Heart right ventricle (tissue), 16 donors: ENCODE results near the gene OR2M3. TPM values are rescaled to one million over a fixed set of nuclear protein-coding genes. Genes with fewer than 3 reads are reported as not detected.

Experiments
- ATAC-seq, 8 donors: fragments of 200-7000 bp; cut with Tn5 transposase; one replicate each; pipeline ENCODE4 v1.9.1; 2020; ENCODE audit warnings: mild to moderate bottlenecking in 8 of 8, moderate library complexity in 8 of 8, moderate number of reproducible peaks in 1 of 8
- DNase-seq, 2 donors: peaks; one replicate each; pipeline ENCODE4 v3.0.0-alpha.2; 2020
- H3K27ac ChIP-seq, 10 donors: fragments of 200-600 bp; sonication (generic) in 2 of 10; one replicate each; pipeline versions ENCODE4 v1.5.0 to v1.8.0; 2020 to 2022; ENCODE audit warnings: mild to moderate bottlenecking in 3 of 10
- H3K27me3 ChIP-seq, 7 donors: fragments of 200-600 bp; one replicate each; pipeline ENCODE4 v1.8.0; 2021 to 2022; ENCODE audit warnings: mild to moderate bottlenecking in 2 of 7
- H3K36me3 ChIP-seq, 9 donors: fragments of 200-600 bp; sonication (generic) in 1 of 9; one replicate each; pipeline versions ENCODE4 v1.5.0 to v1.8.0; 2020 to 2022; ENCODE audit warnings: mild to moderate bottlenecking in 2 of 9
- H3K4me1 ChIP-seq, 9 donors: fragments of 200-600 bp; sonication (generic) in 1 of 9; one replicate each; pipeline versions ENCODE4 v1.5.0 to v1.8.0; 2020 to 2022; ENCODE audit warnings: mild to moderate bottlenecking in 4 of 9
- H3K4me3 ChIP-seq, 10 donors: fragments of 200-600 bp; sonication (generic) in 2 of 10; one replicate each; pipeline versions ENCODE4 v1.5.0 to v1.8.0; 2020 to 2022; ENCODE audit warnings: mild to moderate bottlenecking in 7 of 10, moderate library complexity in 2 of 10
- H3K9me3 ChIP-seq, 11 donors: fragments of 200-600 bp in 10 of 11; sonication (generic) in 2 of 11; one replicate each; pipeline versions ENCODE4 v1.5.0 to v1.8.0; 2013 to 2022; ENCODE audit warnings: mild to moderate bottlenecking in 2 of 11, control low read depth in 1 of 11, moderate library complexity in 1 of 11
- WGBS, 2 donors: extraction: QIAGEN DNeasy Blood & Tissue Kit; methylation state at CpG; one replicate each; pipeline ENCODE4 v1.1.7; 2013; ENCODE audit warnings: inconsistent platforms in 1 of 2; 5-methylcytosine and 5-hydroxymethylcytosine counted together
- intact Hi-C, 10 donors: fragments of 100-400 bp; cut with DNase I; formaldehyde crosslinking; loops; one replicate each; pipeline versions ENCODE4 v1.11.1 to v1.14.2; 2022
- polyA plus RNA-seq, 2 donors: library from polyadenylated mRNA; stranded (reverse); fragments of 200-250 nt; gene quantifications; one replicate each; pipeline ENCODE4 v1.2.3, GENCODE V29; 2013
- total RNA-seq, 10 donors: library from RNA; stranded (reverse); fragmentation: NEBNext Ultra II Directional in 3 of 10; extraction: Animal tissue kit (Norgen Biotek cat#: 25700) in 3 of 10; gene quantifications; one replicate each; pipeline versions ENCODE4 v1.2.1 to v1.2.4, GENCODE V29; 2021 to 2023
- TF ChIP-seq, protein P1 (sequence below), 9 donors: fragments of 200-600 bp; sonication (generic) in 2 of 9; IDR thresholded peaks; one replicate each; pipeline versions ENCODE4 v1.5.0 to v1.8.0; 2021 to 2022; ENCODE audit warnings: antibody characterized with exemption in 9 of 9, mild to moderate bottlenecking in 5 of 9, moderate library complexity in 1 of 9
- donor health status: Arrhythmogenic right ventricular cardiomyopathy.
- donor health status: ischemic (EF 13 %, LVEDD 7.1; RV severe dilation, severe dysfunction).
- donor health status: healthy with polysubstance abuse.
- donor health status: DM: no; HTN: yes; CAD: no.
- donor health status: DM: no; HTN: no; CAD: no.
- donor health status: ischemic (EF 25% LVEDD 6.9; RV normal size, moderate dysfunction).
- donor health status: ischemic (EF 25% LVEDD 5.7; RV mildly dilated, moderate dysfunction).
- donor health status: healthy.
- donor health status: DM: yes; HTN: yes; CAD: no.
- donor health status: Ischemic cardiomyopathy.
- donor health status: ischemic (EF 35%, LVEDD 5.7; RV mildly dilated, moderate dysfunction).
- donor health status: nonischemic (EF 11% LVEDD 7.7; RV severe dilation, severe dysfunction).
- donor health status: DM: yes; HTN: yes; CAD: no.
- donor health status: PGD.
- donor health status: ischemic (EF 29% LVEDD 5.4; RV normal size, mild dysfunction).
- donor health status: nonischemic (EF 23%, LVEDD 6.1; RV moderate dilation, normal function).

OR2M3 gene
- total and polyA plus RNA-seq, 12 donors: not detected

DNA sequence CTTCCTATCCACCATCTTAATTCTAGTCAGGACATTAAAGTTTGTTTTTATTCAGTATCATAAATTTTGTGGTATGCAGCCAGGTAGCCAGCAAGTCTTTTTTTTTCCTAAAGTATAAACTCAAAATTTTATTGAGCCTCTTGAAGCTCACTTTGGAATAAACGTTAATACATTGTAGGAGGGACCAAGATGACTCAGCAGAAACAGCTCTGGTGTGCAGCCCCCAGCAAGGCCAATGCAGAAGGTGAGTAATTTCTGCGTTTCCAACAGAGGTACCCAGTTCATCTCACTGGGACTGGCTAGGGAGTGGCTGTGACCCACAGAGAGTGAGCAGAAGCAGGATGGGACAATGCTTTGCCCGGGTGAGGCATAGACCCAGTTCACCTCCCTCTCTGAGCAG, 9.7 kb upstream of the OR2M3 start:
- TF ChIP-seq, protein P1, sequence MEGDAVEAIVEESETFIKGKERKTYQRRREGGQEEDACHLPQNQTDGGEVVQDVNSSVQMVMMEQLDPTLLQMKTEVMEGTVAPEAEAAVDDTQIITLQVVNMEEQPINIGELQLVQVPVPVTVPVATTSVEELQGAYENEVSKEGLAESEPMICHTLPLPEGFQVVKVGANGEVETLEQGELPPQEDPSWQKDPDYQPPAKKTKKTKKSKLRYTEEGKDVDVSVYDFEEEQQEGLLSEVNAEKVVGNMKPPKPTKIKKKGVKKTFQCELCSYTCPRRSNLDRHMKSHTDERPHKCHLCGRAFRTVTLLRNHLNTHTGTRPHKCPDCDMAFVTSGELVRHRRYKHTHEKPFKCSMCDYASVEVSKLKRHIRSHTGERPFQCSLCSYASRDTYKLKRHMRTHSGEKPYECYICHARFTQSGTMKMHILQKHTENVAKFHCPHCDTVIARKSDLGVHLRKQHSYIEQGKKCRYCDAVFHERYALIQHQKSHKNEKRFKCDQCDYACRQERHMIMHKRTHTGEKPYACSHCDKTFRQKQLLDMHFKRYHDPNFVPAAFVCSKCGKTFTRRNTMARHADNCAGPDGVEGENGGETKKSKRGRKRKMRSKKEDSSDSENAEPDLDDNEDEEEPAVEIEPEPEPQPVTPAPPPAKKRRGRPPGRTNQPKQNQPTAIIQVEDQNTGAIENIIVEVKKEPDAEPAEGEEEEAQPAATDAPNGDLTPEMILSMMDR (IDR thresholded peaks at IDR 0.05): no peak
- no peaks in the 10 kb centered on the region for H3K27me3 ChIP-seq
- 58 to 59% methylated on average over 3 of the region's 3 CpGs for WGBS, 2 donors
- H3K27ac ChIP-seq: no peak overlapping the region
- H3K4me1 ChIP-seq: no peaks in the 10 kb centered on the region
- no peak overlapping the region for H3K4me3 ChIP-seq
- H3K9me3 ChIP-seq: peaks cover 0 to 13% (median 0%) of the 10 kb centered on the region in 11 donors
- no peaks in the 10 kb centered on the region for H3K36me3 ChIP-seq
- intact Hi-C loops: no loop called here
- ATAC-seq (no peak), DNase-seq (no peak)

DNA sequence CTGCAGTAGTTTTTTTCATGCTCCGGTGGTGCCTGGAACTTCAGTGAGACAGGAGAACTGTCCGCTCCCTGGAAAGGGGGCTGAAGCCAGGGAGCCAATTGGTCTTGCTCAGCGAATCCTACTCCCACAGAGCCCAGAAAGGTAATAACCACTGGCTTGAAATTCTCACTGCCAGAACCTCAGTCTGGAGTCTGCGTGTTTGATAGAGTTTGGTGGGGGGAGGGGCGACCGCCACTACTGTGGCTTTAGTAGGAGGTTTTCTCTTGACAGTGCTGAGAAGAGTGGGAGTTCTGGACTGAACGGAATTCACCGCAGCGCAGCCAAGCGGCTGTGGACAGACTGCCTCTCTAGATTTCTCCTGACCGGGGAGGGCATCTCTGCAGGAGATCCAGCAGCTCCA, 8.0 kb upstream of the OR2M3 start:
- H3K27me3 ChIP-seq: no peaks in the 10 kb centered on the region
- no peak overlapping the region for H3K4me3 ChIP-seq
- no peaks in the 10 kb centered on the region for H3K4me1 ChIP-seq
- WGBS, 2 donors: 37 to 46% methylated on average over 11 of the region's 11 CpGs
- intact Hi-C loops: no loop called here
- DNase-seq (no peak), ATAC-seq (no peak)
- H3K27ac ChIP-seq: no peak overlapping the region
- TF ChIP-seq, protein P1 (IDR thresholded peaks at IDR 0.05): no peak
- no peaks in the 10 kb centered on the region for H3K36me3 ChIP-seq
- H3K9me3 ChIP-seq: peaks cover 0 to 20% (median 7%) of the 10 kb centered on the region in 11 donors

DNA sequence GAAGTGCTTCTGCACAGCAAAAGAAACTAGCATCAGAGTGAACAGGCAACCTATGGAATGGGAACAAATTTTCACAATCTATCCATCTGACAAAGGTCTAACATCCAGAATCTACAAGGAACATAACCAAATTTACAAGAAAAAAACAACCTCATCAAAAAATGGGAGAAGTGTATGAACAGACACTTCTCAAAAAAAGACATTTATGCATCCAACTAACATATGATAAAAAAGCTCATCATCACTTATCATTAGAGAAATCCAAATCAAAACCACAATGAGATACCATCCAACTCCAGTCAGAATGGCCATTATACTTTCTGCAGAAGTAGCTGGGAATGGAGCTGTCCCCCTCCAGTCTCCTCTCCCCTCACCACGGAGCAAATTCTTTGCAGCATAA, 2.9 kb upstream of the OR2M3 start:
- WGBS, 2 donors: 54 to 67% methylated on average over 1 of the region's 1 CpG
- DNase-seq: no peak
- TF ChIP-seq, protein P1 (IDR thresholded peaks at IDR 0.05): no peak

DNA sequence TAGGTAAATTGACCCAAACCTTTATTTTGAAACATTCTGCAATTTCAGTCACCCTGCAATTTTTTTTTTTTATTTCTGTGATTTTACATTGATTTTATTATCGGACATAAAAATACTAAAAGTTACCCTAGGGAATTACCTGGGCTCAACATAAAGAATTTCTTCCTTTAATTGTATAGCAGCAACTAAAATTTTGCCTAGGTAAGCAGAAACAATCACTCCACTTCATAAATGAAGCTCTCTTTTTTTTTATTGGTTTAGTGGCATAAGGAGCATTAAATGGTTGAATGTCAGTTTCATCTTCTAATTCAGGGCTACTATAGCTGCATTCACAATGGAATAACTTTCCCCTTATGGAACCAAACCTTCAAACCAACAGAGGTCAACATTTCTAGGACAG, 18.8 kb downstream of the OR2M3 start:
- DNase-seq (no peak), ATAC-seq (no peak)
- H3K36me3 ChIP-seq: no peaks in the 10 kb centered on the region
- intact Hi-C loops: loop anchor here in 1 of 10 donors (1.0 kb wide), 1 partner anchor 46 kb away; no protein-coding TSS in a partner anchor
- H3K4me1 ChIP-seq: no peaks in the 10 kb centered on the region
- peaks cover 0 to 33% (median 4%) of the 10 kb centered on the region in 11 donors for H3K9me3 ChIP-seq
- H3K4me3 ChIP-seq: no peak overlapping the region
- H3K27ac ChIP-seq: no peak overlapping the region
- 92 to 96% methylated on average over 1 of the region's 1 CpG for WGBS, 2 donors
- TF ChIP-seq, protein P1 (IDR thresholded peaks at IDR 0.05): no peak
- H3K27me3 ChIP-seq: no peaks in the 10 kb centered on the region

More for the DNA sequence above, 2.9 kb upstream of the OR2M3 start:
- no peak for ATAC-seq
- Histone ChIP-seq H3K9me3 (peaks cover 0 to 27% (median 7%) of the 10 kb centered on the region in 11 donors), H3K36me3 (no peaks in the 10 kb centered on the region), H3K27me3 (no peaks in the 10 kb centered on the region), H3K4me3 (no peak overlapping the region), H3K4me1 (no peaks in the 10 kb centered on the region), H3K27ac (no peak overlapping the region)
- intact Hi-C loops: no loop called here
